H1 (cell line): Measurements from ENCODE around the gene AGPAT3. TPM values are rescaled to one million over a fixed set of nuclear protein-coding genes. Genes with fewer than 3 reads are reported as not detected.

Experiments used
- CTCF ChIA-PET: fragments of 300-600 bp; sonication (Branson Sonifier 250); formaldehyde crosslinking; loops from one replicate; lab custom pipeline; 2021; ENCODE audit not compliant: partially characterized antibody; lab: Charles Lee
- POLR2A ChIA-PET: fragments of 300-600 bp; sonication (Branson Sonifier 250); formaldehyde crosslinking; loops from one replicate; lab custom pipeline; 2021; ENCODE audit warnings: inconsistent platforms; ENCODE audit not compliant: partially characterized antibody; lab: Charles Lee
- DNase-seq, 2 experiments: peaks; one replicate each; pipeline versions ENCODE4 v3.0.0 to v3.0.0-alpha.2; 2010 to 2022; ENCODE audit warnings: low spot score in 2 of 2, low read depth in 1 of 2, mixed read lengths in 1 of 2
- FAIRE-seq: peaks from 2 replicates; lab custom pipeline; 2011; peaks lifted over from hg19 to GRCh38; lab: Jason Lieb, UNC
- H2AFZ ChIP-seq: 2 replicates; pipeline ENCODE4 v1.8.1; 2012; ENCODE audit warnings: low read length, inconsistent platforms
- H2AK5ac ChIP-seq: 2 replicates; pipeline ENCODE4 v1.6.1; 2013; ENCODE audit warnings: low read depth, low read length
- H2BK120ac ChIP-seq: replicated peaks from 2 replicates; pipeline ENCODE3; 2013; ENCODE audit warnings: low read depth, low read length, inconsistent platforms
- H2BK12ac ChIP-seq: 2 replicates; pipeline ENCODE4 v1.6.1; 2013; ENCODE audit warnings: low read depth, low read length
- H2BK15ac ChIP-seq: 2 replicates; pipeline ENCODE4 v1.6.1; 2013; ENCODE audit warnings: low read length
- H2BK20ac ChIP-seq: 2 replicates; pipeline ENCODE4 v1.6.1; 2013; ENCODE audit warnings: low read length
- H2BK5ac ChIP-seq: 2 replicates; pipeline ENCODE4 v1.6.1; 2013; ENCODE audit warnings: low read depth, low read length
- H3K14ac ChIP-seq: 2 replicates; pipeline ENCODE4 v1.6.1; 2013; ENCODE audit warnings: inconsistent platforms; ENCODE audit not compliant: insufficient read length
- H3K18ac ChIP-seq: 2 replicates; pipeline ENCODE4 v1.6.1; 2013; ENCODE audit warnings: low read length; ENCODE audit errors: extremely low read depth
- H3K23ac ChIP-seq: 2 replicates; pipeline ENCODE4 v1.6.1; 2013; ENCODE audit warnings: inconsistent platforms; ENCODE audit not compliant: insufficient read length
- H3K23me2 ChIP-seq: 2 replicates; pipeline ENCODE4 v1.6.1; 2013; ENCODE audit warnings: low read depth, low read length
- H3K27ac ChIP-seq: 2 replicates; pipeline ENCODE4 v1.6.1; 2011; ENCODE audit warnings: low read depth, low read length, inconsistent platforms
- H3K27me3 ChIP-seq, 4 experiments: replicated peaks in 1 of 4; 1 replicate in 1 of 4; 2 replicates in 3 of 4; pipeline versions ENCODE4 v1.6.1 to v1.8.1; 2011 to 2013; ENCODE audit warnings: low read length in 3 of 4, mild to moderate bottlenecking in 3 of 4, inconsistent platforms in 2 of 4, mixed read lengths in 2 of 4, moderate library complexity in 1 of 4; ENCODE audit not compliant: control insufficient read depth in 3 of 4, insufficient read depth in 3 of 4; ENCODE audit errors: extremely low read depth in 1 of 4
- H3K36me3 ChIP-seq, 4 experiments: 2 replicates each; pipeline versions ENCODE4 v1.6.1 to v1.8.1; 2011 to 2013; ENCODE audit warnings: mild to moderate bottlenecking in 4 of 4, low read length in 3 of 4, moderate library complexity in 2 of 4, control low read depth in 1 of 4, inconsistent platforms in 1 of 4; ENCODE audit not compliant: insufficient read depth in 4 of 4, control insufficient read depth in 2 of 4
- H3K4ac ChIP-seq: replicated peaks from 2 replicates; pipeline ENCODE3; 2013; ENCODE audit warnings: low read length, low read depth, mixed read lengths, inconsistent platforms; ENCODE audit not compliant: insufficient read length
- H3K4me1 ChIP-seq, 4 experiments: replicated peaks in 1 of 4; 1 replicate in 1 of 4; 2 replicates in 3 of 4; pipeline versions ENCODE4 v1.6.1 to v1.8.1; 2011 to 2013; ENCODE audit warnings: low read length in 3 of 4, inconsistent platforms in 2 of 4, mixed read lengths in 1 of 4; ENCODE audit not compliant: insufficient read depth in 4 of 4, control insufficient read depth in 3 of 4
- H3K4me2 ChIP-seq, 2 experiments: 2 replicates each; pipeline versions ENCODE4 v1.6.1 to v1.8.1; 2011 to 2013; ENCODE audit warnings: low read depth in 2 of 2, low read length in 2 of 2, control low read depth in 1 of 2, inconsistent platforms in 1 of 2, mild to moderate bottlenecking in 1 of 2; ENCODE audit not compliant: insufficient read depth in 1 of 2
- H3K4me3 ChIP-seq, 4 experiments: fragments of 200-600, 300-600 bp in 1 of 4; sonication (generic), shearing (Covaris generic), sonication (Bioruptor Twin) in 1 of 4; 2 replicates each; pipeline versions ENCODE4 v1.5.1 to v1.8.1; 2011 to 2016; ENCODE audit warnings: low read length in 4 of 4, low read depth in 3 of 4, control low read depth in 2 of 4, inconsistent platforms in 2 of 4, mild to moderate bottlenecking in 2 of 4, mixed read lengths in 1 of 4, moderate library complexity in 1 of 4; ENCODE audit not compliant: insufficient read depth in 2 of 4; ENCODE audit errors: extremely low read depth in 1 of 4
- H3K56ac ChIP-seq: replicated peaks from 2 replicates; pipeline ENCODE3; 2013; ENCODE audit warnings: low read depth, mild to moderate bottlenecking, mixed read lengths, low read length, inconsistent platforms; ENCODE audit not compliant: insufficient read length
- H3K79me1 ChIP-seq: 2 replicates; pipeline ENCODE4 v1.6.1; 2013; ENCODE audit warnings: low read depth, low read length, control low read depth
- H3K79me2 ChIP-seq, 2 experiments: 2 replicates each; pipeline versions ENCODE4 v1.6.1 to v1.8.1; 2012 to 2013; ENCODE audit warnings: low read length in 2 of 2, mild to moderate bottlenecking in 2 of 2, inconsistent platforms in 1 of 2; ENCODE audit not compliant: insufficient read depth in 2 of 2, control insufficient read depth in 1 of 2
- H3K9ac ChIP-seq, 4 experiments: replicated peaks in 1 of 4; 1 replicate in 1 of 4; 2 replicates in 3 of 4; pipeline versions ENCODE4 v1.6.1 to v1.8.1; 2011 to 2013; ENCODE audit warnings: low read depth in 3 of 4, low read length in 3 of 4, control low read depth in 2 of 4, mild to moderate bottlenecking in 2 of 4, moderate library complexity in 2 of 4, inconsistent platforms in 1 of 4; ENCODE audit errors: extremely low read depth in 1 of 4
- H3K9me3 ChIP-seq, 2 experiments: 2 replicates each; pipeline versions ENCODE4 v1.6.1 to v1.8.1; 2012 to 2013; ENCODE audit warnings: mild to moderate bottlenecking in 2 of 2, moderate library complexity in 2 of 2, control low read depth in 1 of 2, inconsistent platforms in 1 of 2, low read depth in 1 of 2, low read length in 1 of 2, mixed read lengths in 1 of 2; ENCODE audit not compliant: insufficient read depth in 2 of 2
- H4K20me1 ChIP-seq, 2 experiments: replicated peaks in 1 of 2; 2 replicates each; pipeline versions ENCODE3 to v1.8.1; 2011 to 2013; ENCODE audit warnings: inconsistent platforms in 2 of 2, low read length in 2 of 2, mild to moderate bottlenecking in 1 of 2; ENCODE audit not compliant: insufficient read depth in 2 of 2, control insufficient read depth in 1 of 2
- H4K5ac ChIP-seq: 2 replicates; pipeline ENCODE4 v1.6.1; 2013; ENCODE audit warnings: low read length, low read depth, mixed read lengths, inconsistent platforms; ENCODE audit not compliant: insufficient read length
- H4K8ac ChIP-seq: 2 replicates; pipeline ENCODE4 v1.8.0; 2013; ENCODE audit warnings: mild to moderate bottlenecking, moderate library complexity, low read length, inconsistent platforms; ENCODE audit not compliant: insufficient read depth; ENCODE audit errors: extremely low read depth
- H4K91ac ChIP-seq: replicated peaks from 2 replicates; pipeline ENCODE3; 2013; ENCODE audit warnings: low read length, mixed read lengths, inconsistent platforms; ENCODE audit not compliant: insufficient read length
- EGR1 ChIP-seq: IDR thresholded peaks from 2 replicates; pipeline ENCODE4 v1.6.1; 2011; ENCODE audit warnings: low read depth, low read length, borderline replicate concordance
- MAFK ChIP-seq: IDR thresholded peaks from 2 replicates; pipeline ENCODE4 v1.6.1; 2012; ENCODE audit warnings: low read depth, mild to moderate bottlenecking, improper control_type of control experiment, low read length
- RXRA ChIP-seq: IDR thresholded peaks from 2 replicates; pipeline ENCODE4 v1.6.1; 2011; ENCODE audit warnings: low read depth, mild to moderate bottlenecking, low read length, moderate library complexity; ENCODE audit not compliant: insufficient read depth
- SUZ12 ChIP-seq: fragments of 200-600 bp; sonication (generic); IDR thresholded peaks from 2 replicates; pipeline ENCODE4 v1.6.1; 2012; ENCODE audit warnings: mild to moderate bottlenecking, inconsistent platforms, low read length, moderate library complexity, mixed read lengths
- WGBS, 2 experiments: shearing (Covaris generic) in 1 of 2; methylation state at CpG; one replicate each; pipeline versions ENCODE4 v1.1.6 to v1.1.7; 2013 to 2015; ENCODE audit warnings: low lambda C conversion rate in 2 of 2, mixed read lengths in 2 of 2, inconsistent platforms in 1 of 2, low coverage in 1 of 2, missing lambda C conversion rate in 1 of 2; ENCODE audit not compliant: insufficient replicate concordance in 2 of 2, insufficient coverage in 1 of 2, insufficient read length in 1 of 2; ENCODE audit errors: extremely low coverage in 1 of 2, missing lambda C conversion rate in 1 of 2; 5-methylcytosine and 5-hydroxymethylcytosine counted together
- polyA plus RNA-seq, 7 experiments: library from polyadenylated mRNA; depleted of rRNA in 3 of 7; stranded (reverse) in 5 of 7; unstranded in 2 of 7; fragments of >200 nt in 5 of 7; fragments of 200-250 nt in 2 of 7; gene quantifications; 1 replicate in 5 of 7; 2 replicates in 1 of 7; 4 replicates in 1 of 7; pipeline versions ENCODE4 v1.2.1 to v1.2.3, GENCODE V29; 2011 to 2013; ENCODE audit warnings: missing spikeins in 2 of 7, mixed read lengths in 2 of 7
- total RNA-seq: library from RNA; stranded (reverse); fragmentation: NEBNext Ultra II Directional; extraction: Animal tissue kit (Norgen Biotek cat#: 25700); gene quantifications from 2 replicates; pipeline ENCODE4 v1.2.1, GENCODE V29; 2021
- TF ChIP-seq, protein P1 (sequence below): IDR thresholded peaks from 2 replicates; pipeline ENCODE4 v1.6.1; 2012; ENCODE audit warnings: low read length, inconsistent platforms

The AGPAT3 gene
- total and polyA plus RNA-seq, 2 of the 8 experiments (the other 6 are each of a cell fraction or from before 2014, with no cell fraction given) = 5.8 to 7.3 TPM

GRCh38 chr21:43930848-43931375 lies 65.9 kb downstream of the AGPAT3 start:
- Histone ChIP-seq H3K79me1 (no peaks in the 10 kb centered on the region; the same call in 1 of the 2 replicates), H3K79me2 (no peaks in the 10 kb centered on the region), H2BK15ac (no peak overlapping the region), H3K27me3 (no peaks in the 10 kb centered on the region), H3K14ac (no peak overlapping the region), H3K4me3 (no peak overlapping the region), H3K56ac (no peak overlapping the region), H2BK12ac (no peak overlapping the region)
- DNase-seq (no peak), FAIRE-seq (no peak)
- WGBS, 2 experiments = 89% methylated on average over 16 of the region's 18 CpGs; no CpG with 5 or more reads in 1 of the 2 experiments
- POLR2A ChIA-PET = no interaction called here
- TF ChIP-seq MAFK (no peak), EGR1 (no peak), RXRA (no peak), SUZ12 (no peak)
- TF ChIP-seq, protein P1, sequence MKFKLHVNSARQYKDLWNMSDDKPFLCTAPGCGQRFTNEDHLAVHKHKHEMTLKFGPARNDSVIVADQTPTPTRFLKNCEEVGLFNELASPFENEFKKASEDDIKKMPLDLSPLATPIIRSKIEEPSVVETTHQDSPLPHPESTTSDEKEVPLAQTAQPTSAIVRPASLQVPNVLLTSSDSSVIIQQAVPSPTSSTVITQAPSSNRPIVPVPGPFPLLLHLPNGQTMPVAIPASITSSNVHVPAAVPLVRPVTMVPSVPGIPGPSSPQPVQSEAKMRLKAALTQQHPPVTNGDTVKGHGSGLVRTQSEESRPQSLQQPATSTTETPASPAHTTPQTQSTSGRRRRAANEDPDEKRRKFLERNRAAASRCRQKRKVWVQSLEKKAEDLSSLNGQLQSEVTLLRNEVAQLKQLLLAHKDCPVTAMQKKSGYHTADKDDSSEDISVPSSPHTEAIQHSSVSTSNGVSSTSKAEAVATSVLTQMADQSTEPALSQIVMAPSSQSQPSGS = no peak
- TF ChIP-seq, all 59 proteins: peak for 0
- no peak overlapping the region for H3K9ac ChIP-seq
- CTCF ChIA-PET = interaction anchor here (0.7 to 13.7 kb wide), 7 partner anchors 7 to 121 kb away, joined by 3 to 188 read pairs (median 4); no protein-coding TSS in a partner anchor
- H2AFZ ChIP-seq = no peak overlapping the region
- H3K4me1 ChIP-seq = peaks cover 0 to 3% (median 0%) of the 10 kb centered on the region in 4 experiments; a peak in 2 of 7 replicates
- H4K8ac ChIP-seq = no peak overlapping the region
- no peak overlapping the region for H2BK20ac ChIP-seq
- H2AK5ac ChIP-seq = no peak overlapping the region
- H4K5ac ChIP-seq = no peak overlapping the region
- H3K27ac ChIP-seq = no peak overlapping the region
- no peak overlapping the region for H3K18ac ChIP-seq
- no peak overlapping the region for H3K4me2 ChIP-seq
- H3K23ac ChIP-seq = no peak overlapping the region
- H2BK5ac ChIP-seq = no peak overlapping the region
- H3K23me2 ChIP-seq = no peaks in the 10 kb centered on the region; the same call in 1 of the 2 replicates
- no peak overlapping the region for H3K4ac ChIP-seq
- H3K36me3 ChIP-seq = no peaks in the 10 kb centered on the region; a peak in 1 of 8 replicates
- H2BK120ac ChIP-seq = no peak overlapping the region
- H4K91ac ChIP-seq = no peak overlapping the region
- no peaks in the 10 kb centered on the region for H3K9me3 ChIP-seq
- peaks cover 0 to 1% of the 10 kb centered on the region in 2 experiments for H4K20me1 ChIP-seq
